Tibial artery (tissue), 4 donors: Measurements from ENCODE around the gene TRIM54.
A peak's percentile ranks its signal among the peaks of the same experiment; 100 is the strongest.

Experiments used
- DNase-seq, 2 donors: peaks; one replicate each; pipeline ENCODE4 v3.0.0-alpha.2; 2019
- H3K27ac ChIP-seq, 2 donors: fragments of 200-600 bp; sonication (generic) in 1 of 2; 1 replicate in 1 of 2; 2 replicates in 1 of 2; pipeline ENCODE4 v1.5.1; 2018 to 2019; ENCODE audit warnings: mild to moderate bottlenecking in 1 of 2
- H3K27me3 ChIP-seq, 2 donors: fragments of 200-600 bp; sonication (generic) in 1 of 2; one replicate each; pipeline versions ENCODE4 v1.5.1 to v1.6.0; 2016 to 2019
- H3K36me3 ChIP-seq, 3 donors: fragments of 200-600 bp; sonication (generic) in 2 of 3; one replicate each; pipeline ENCODE4 v1.5.1; 2016 to 2019; ENCODE audit warnings: mild to moderate bottlenecking in 2 of 3
- H3K4me1 ChIP-seq, 4 donors: fragments of 200-600 bp; sonication (generic) in 2 of 4; 1 replicate in 3 of 4; 2 replicates in 1 of 4; pipeline ENCODE4 v1.5.1; 2016 to 2019
- H3K4me3 ChIP-seq, 2 donors: fragments of 200-600 bp; sonication (generic) in 1 of 2; 1 replicate in 1 of 2; 2 replicates in 1 of 2; pipeline ENCODE4 v1.5.1; 2018 to 2019; ENCODE audit warnings: mild to moderate bottlenecking in 2 of 2
- H3K9me3 ChIP-seq, 3 donors: fragments of 200-600 bp; sonication (generic) in 1 of 3; one replicate each; pipeline ENCODE4 v1.5.1; 2016 to 2019
- intact Hi-C: fragments of 100-400 bp; cut with DNase I; formaldehyde crosslinking; loops from one replicate; pipeline ENCODE4 v1.15.0; 2023; ENCODE audit warnings: low total_unique reads
- TF ChIP-seq, protein P1 (sequence below), 2 experiments: fragments of 200-600 bp in 1 of 2; fragments of 450-650 bp in 1 of 2; IDR thresholded peaks; one replicate each; pipeline ENCODE4 v1.5.1; 2017 to 2019; ENCODE audit warnings: antibody characterized with exemption in 2 of 2, mild to moderate bottlenecking in 1 of 2, moderate library complexity in 1 of 2

Gene TRIM54

DNA sequence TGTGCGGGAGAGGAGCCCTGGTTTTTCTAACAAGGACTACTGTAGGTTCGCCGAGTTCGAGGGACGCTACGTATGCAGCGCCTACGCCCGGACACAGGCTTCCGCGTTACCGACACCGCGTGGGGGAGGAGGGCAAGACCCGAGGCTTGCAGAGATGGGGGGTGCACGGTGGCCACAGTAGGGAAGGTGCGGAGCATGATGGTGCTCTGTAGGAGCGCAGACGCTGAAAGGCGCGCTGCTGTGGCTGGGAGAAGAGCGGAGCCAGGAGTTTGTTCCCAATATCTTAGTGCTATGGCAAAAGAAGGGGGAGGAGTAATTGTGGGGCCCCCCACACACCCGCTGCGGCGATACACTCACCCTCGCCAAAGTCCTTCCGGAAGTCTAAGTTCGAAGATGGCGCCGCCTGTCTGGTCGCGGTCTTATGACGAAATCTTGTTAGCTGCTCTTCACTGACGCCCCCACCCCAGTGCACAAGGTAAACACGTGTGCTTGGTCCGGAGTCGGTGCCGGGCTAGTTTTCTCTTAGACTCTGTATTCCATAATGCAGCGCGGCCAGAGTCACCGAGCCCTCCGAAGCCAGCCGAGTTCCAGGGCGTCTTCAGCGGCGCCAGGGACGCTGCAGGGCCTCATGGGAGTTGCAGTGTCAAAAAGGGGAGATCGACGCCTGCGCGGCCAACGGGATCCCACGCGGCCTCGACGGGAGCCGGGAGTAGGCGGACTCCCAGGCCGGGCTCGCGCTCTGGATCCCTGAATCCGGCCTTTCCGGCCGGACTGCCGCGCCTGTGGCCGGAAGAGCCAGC lies 74.4 kb downstream of the TRIM54 start, which contains the start of gene GTF3C2:
Gene GTF3C2, minus strand, starts transcription at position 383 of the 800 bp plus-strand sequence. CDS start 13,210 bp downstream, outside the sequence.
- intact Hi-C loops: no loop called here
- DNase-seq: peak; percentile 95 to 97
- Histone ChIP-seq H3K27ac (peak within 1 kb of the TSS; percentile 86 to 91), H3K4me3 (peak within 1 kb of the TSS; percentile 73 to 96), H3K9me3 (no peaks in the 10 kb centered on the region), H3K4me1 (peaks cover 0 to 37% (median 26%) of the 10 kb centered on the region in 4 donors), H3K36me3 (no peaks in the 10 kb centered on the region), H3K27me3 (no peaks in the 10 kb centered on the region)
- TF ChIP-seq, protein P1, sequence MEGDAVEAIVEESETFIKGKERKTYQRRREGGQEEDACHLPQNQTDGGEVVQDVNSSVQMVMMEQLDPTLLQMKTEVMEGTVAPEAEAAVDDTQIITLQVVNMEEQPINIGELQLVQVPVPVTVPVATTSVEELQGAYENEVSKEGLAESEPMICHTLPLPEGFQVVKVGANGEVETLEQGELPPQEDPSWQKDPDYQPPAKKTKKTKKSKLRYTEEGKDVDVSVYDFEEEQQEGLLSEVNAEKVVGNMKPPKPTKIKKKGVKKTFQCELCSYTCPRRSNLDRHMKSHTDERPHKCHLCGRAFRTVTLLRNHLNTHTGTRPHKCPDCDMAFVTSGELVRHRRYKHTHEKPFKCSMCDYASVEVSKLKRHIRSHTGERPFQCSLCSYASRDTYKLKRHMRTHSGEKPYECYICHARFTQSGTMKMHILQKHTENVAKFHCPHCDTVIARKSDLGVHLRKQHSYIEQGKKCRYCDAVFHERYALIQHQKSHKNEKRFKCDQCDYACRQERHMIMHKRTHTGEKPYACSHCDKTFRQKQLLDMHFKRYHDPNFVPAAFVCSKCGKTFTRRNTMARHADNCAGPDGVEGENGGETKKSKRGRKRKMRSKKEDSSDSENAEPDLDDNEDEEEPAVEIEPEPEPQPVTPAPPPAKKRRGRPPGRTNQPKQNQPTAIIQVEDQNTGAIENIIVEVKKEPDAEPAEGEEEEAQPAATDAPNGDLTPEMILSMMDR (IDR thresholded peaks at IDR 0.05): peak; percentile 5 to 6
